ENCODE measurements around the gene PCSK6. TPM values are rescaled to one million over a fixed set of nuclear protein-coding genes. Genes with fewer than 3 reads are reported as not detected.

PCSK6 gene
- total RNA-seq, 1 donor = 0.72 TPM

GRCh38 chr15:101374326-101374725 is 115.2 kb downstream of the PCSK6 start:
- Histone ChIP-seq H3K79me2 (ENCODE audit: insufficient read depth, low read length) (no peaks in the 10 kb centered on the region), H3K9me3 (ENCODE audit: low read depth, low read length) (no peaks in the 10 kb centered on the region), H2AFZ (ENCODE audit: low read length) (no peak overlapping the region), H3K4me2 (ENCODE audit: insufficient read depth, low read length) (no peak overlapping the region), H3K27ac (ENCODE audit: low read depth, low read length) (no peak overlapping the region), H3K27me3 (ENCODE audit: insufficient read depth, low read length) (no peaks in the 10 kb centered on the region), H3K4me3 (ENCODE audit: insufficient read depth, low read length) (no peak overlapping the region), H3K36me3 (ENCODE audit: insufficient read depth, low read length) (no peaks in the 10 kb centered on the region), H4K20me1 (ENCODE audit: insufficient read depth, low read length) (no peaks in the 10 kb centered on the region), H3K4me1 (ENCODE audit: insufficient read depth, low read length) (no peaks in the 10 kb centered on the region)
- no peak for DNase-seq (ENCODE audit: insufficient read length, low spot score, missing footprints)
- TF ChIP-seq CTCF (IDR thresholded peaks at IDR 0.05; ENCODE audit: extremely low read depth, low read depth, low read length) = no peak

- no peak overlapping the region for H2AFZ ChIP-seq (ENCODE audit: low read length)
- H3K27me3 ChIP-seq (ENCODE audit: insufficient read depth, low read length) = no peaks in the 10 kb centered on the region
- H4K20me1 ChIP-seq (ENCODE audit: insufficient read depth, low read length) = no peaks in the 10 kb centered on the region
- TF ChIP-seq CTCF (IDR thresholded peaks at IDR 0.05; ENCODE audit: extremely low read depth, low read depth, low read length) = no peak
- peak; percentile 83 for DNase-seq (ENCODE audit: insufficient read length, low spot score, missing footprints)
- H3K9me3 ChIP-seq (ENCODE audit: low read depth, low read length) = no peaks in the 10 kb centered on the region
- no peaks in the 10 kb centered on the region for H3K36me3 ChIP-seq (ENCODE audit: insufficient read depth, low read length)
- H3K4me1 ChIP-seq (ENCODE audit: insufficient read depth, low read length) = no peaks in the 10 kb centered on the region
- no peaks in the 10 kb centered on the region for H3K79me2 ChIP-seq (ENCODE audit: insufficient read depth, low read length)
- H3K4me2 ChIP-seq (ENCODE audit: insufficient read depth, low read length) = no peak overlapping the region
- no peak overlapping the region for H3K27ac ChIP-seq (ENCODE audit: low read depth, low read length)
- no peak overlapping the region for H3K4me3 ChIP-seq (ENCODE audit: insufficient read depth, low read length)
Observed at GRCh38 chr15:101373577-101373976, 115.9 kb downstream of the PCSK6 start.

GRCh38 chr15:101372960-101373525 is 116.5 kb downstream of the PCSK6 start:
- H3K36me3 ChIP-seq (ENCODE audit: insufficient read depth, low read length) = no peaks in the 10 kb centered on the region
- H3K4me2 ChIP-seq (ENCODE audit: insufficient read depth, low read length) = no peak overlapping the region
- H2AFZ ChIP-seq (ENCODE audit: low read length) = no peak overlapping the region
- no peaks in the 10 kb centered on the region for H4K20me1 ChIP-seq (ENCODE audit: insufficient read depth, low read length)
- no peaks in the 10 kb centered on the region for H3K27me3 ChIP-seq (ENCODE audit: insufficient read depth, low read length)
- H3K9me3 ChIP-seq (ENCODE audit: low read depth, low read length) = no peaks in the 10 kb centered on the region
- H3K4me3 ChIP-seq (ENCODE audit: insufficient read depth, low read length) = no peak overlapping the region
- no peak for DNase-seq (ENCODE audit: insufficient read length, low spot score, missing footprints)
- TF ChIP-seq CTCF (IDR thresholded peaks at IDR 0.05; ENCODE audit: extremely low read depth, low read depth, low read length) = no peak
- no peaks in the 10 kb centered on the region for H3K4me1 ChIP-seq (ENCODE audit: insufficient read depth, low read length)
- no peak overlapping the region for H3K27ac ChIP-seq (ENCODE audit: low read depth, low read length)
- no peaks in the 10 kb centered on the region for H3K79me2 ChIP-seq (ENCODE audit: insufficient read depth, low read length)

- Histone ChIP-seq H3K36me3 (ENCODE audit: insufficient read depth, low read length) (no peaks in the 10 kb centered on the region), H2AFZ (ENCODE audit: low read length) (no peak overlapping the region), H3K79me2 (ENCODE audit: insufficient read depth, low read length) (no peaks in the 10 kb centered on the region), H3K4me3 (ENCODE audit: insufficient read depth, low read length) (no peak overlapping the region), H3K4me1 (ENCODE audit: insufficient read depth, low read length) (no peaks in the 10 kb centered on the region), H4K20me1 (ENCODE audit: insufficient read depth, low read length) (no peaks in the 10 kb centered on the region), H3K27ac (ENCODE audit: low read depth, low read length) (no peak overlapping the region), H3K9me3 (ENCODE audit: low read depth, low read length) (no peaks in the 10 kb centered on the region), H3K4me2 (ENCODE audit: insufficient read depth, low read length) (peak overlapping the region; percentile 23), H3K27me3 (ENCODE audit: insufficient read depth, low read length) (no peaks in the 10 kb centered on the region)
- no peak for TF ChIP-seq CTCF (IDR thresholded peaks at IDR 0.05; ENCODE audit: extremely low read depth, low read depth, low read length)
- DNase-seq (ENCODE audit: insufficient read length, low spot score, missing footprints) = peak; percentile 96
Observed at GRCh38 chr15:101372149-101372577, 117.3 kb downstream of the PCSK6 start.

Measured in osteoblast (primary cell).